Osteocyte (in vitro differentiated cells): Measurements from ENCODE around the gene CBX7. TPM values are rescaled to one million over a fixed set of nuclear protein-coding genes. Genes with fewer than 3 reads are reported as not detected.

Experiments
- DNase-seq: peaks from one replicate; pipeline ENCODE4 v3.0.0; 2021; ENCODE audit warnings: mixed read lengths; ENCODE audit not compliant: unreplicated experiment; ENCODE audit errors: extremely low spot score
- H3K27ac Mint-ChIP-seq: one replicate; pipeline ENCODE4 v1.8.0; 2021; ENCODE audit warnings: mild to moderate bottlenecking, mixed read lengths; ENCODE audit not compliant: unreplicated experiment
- H3K27me3 Mint-ChIP-seq: one replicate; pipeline ENCODE4 v1.8.0; 2021; ENCODE audit warnings: mixed read lengths; ENCODE audit not compliant: unreplicated experiment
- H3K36me3 Mint-ChIP-seq: one replicate; pipeline ENCODE4 v1.8.0; 2021; ENCODE audit warnings: mixed read lengths; ENCODE audit not compliant: unreplicated experiment
- H3K4me1 Mint-ChIP-seq: one replicate; pipeline ENCODE4 v1.8.0; 2021; ENCODE audit warnings: mixed read lengths; ENCODE audit not compliant: unreplicated experiment
- H3K4me3 Mint-ChIP-seq: one replicate; pipeline ENCODE4 v1.8.0; 2021; ENCODE audit warnings: mild to moderate bottlenecking, moderate library complexity, mixed read lengths; ENCODE audit not compliant: unreplicated experiment
- H3K9me3 Mint-ChIP-seq: one replicate; pipeline ENCODE4 v1.8.0; 2021; ENCODE audit warnings: mixed read lengths; ENCODE audit not compliant: unreplicated experiment
- CTCF ChIP-seq: fragments of 200-600 bp; sonication (generic); IDR thresholded peaks from 2 replicates; pipeline ENCODE4 v1.5.0; 2021; ENCODE audit warnings: antibody characterized with exemption, mild to moderate bottlenecking, moderate library complexity
- total RNA-seq: library from RNA; stranded (reverse); gene quantifications from 2 replicates; pipeline ENCODE4 v1.2.1, GENCODE V29; 2021

CBX7 gene
- total RNA-seq, 1 donor from 2014 or later = 9.6 TPM

- no peaks in the 10 kb centered on the region for H3K9me3 Mint-ChIP-seq
- no peak overlapping the region for H3K27ac Mint-ChIP-seq
- H3K4me3 Mint-ChIP-seq = no peak overlapping the region
- no peaks in the 10 kb centered on the region for H3K36me3 Mint-ChIP-seq
- H3K4me1 Mint-ChIP-seq = peaks cover 2% of the 10 kb centered on the region
- DNase-seq = no peak
- H3K27me3 Mint-ChIP-seq = peaks cover 17% of the 10 kb centered on the region
- TF ChIP-seq CTCF = no peak
Observed at GRCh38 chr22:39108487-39108886, 44.0 kb downstream of the CBX7 start.

- Mint-ChIP-seq H3K36me3 (no peaks in the 10 kb centered on the region), H3K27ac (no peak overlapping the region), H3K9me3 (no peaks in the 10 kb centered on the region), H3K4me1 (peaks cover 2% of the 10 kb centered on the region), H3K4me3 (no peak overlapping the region), H3K27me3 (peaks cover 12% of the 10 kb centered on the region)
- DNase-seq = no peak
- TF ChIP-seq CTCF = no peak
Observed at GRCh38 chr22:39106326-39106725, 46.2 kb downstream of the CBX7 start.

GRCh38 chr22:39103431-39103830 is 49.0 kb downstream of the CBX7 start:
- Mint-ChIP-seq H3K27ac (no peak overlapping the region), H3K27me3 (no peaks in the 10 kb centered on the region), H3K4me1 (peaks cover 2% of the 10 kb centered on the region), H3K36me3 (no peaks in the 10 kb centered on the region), H3K4me3 (no peak overlapping the region), H3K9me3 (no peaks in the 10 kb centered on the region)
- no peak for DNase-seq
- no peak for TF ChIP-seq CTCF

- no peak overlapping the region for H3K4me3 Mint-ChIP-seq
- H3K27ac Mint-ChIP-seq = no peak overlapping the region
- H3K27me3 Mint-ChIP-seq = no peaks in the 10 kb centered on the region
- no peaks in the 10 kb centered on the region for H3K9me3 Mint-ChIP-seq
- DNase-seq = no peak
- no peaks in the 10 kb centered on the region for H3K36me3 Mint-ChIP-seq
- TF ChIP-seq CTCF = no peak
- peaks cover 8% of the 10 kb centered on the region for H3K4me1 Mint-ChIP-seq
Observed at GRCh38 chr22:39101226-39101625, 51.3 kb downstream of the CBX7 start.

GRCh38 chr22:39098576-39098975 is 53.9 kb downstream of the CBX7 start:
- Mint-ChIP-seq H3K36me3 (no peaks in the 10 kb centered on the region), H3K27me3 (no peaks in the 10 kb centered on the region), H3K27ac (no peak overlapping the region), H3K9me3 (no peaks in the 10 kb centered on the region), H3K4me3 (no peak overlapping the region), H3K4me1 (peaks cover 6% of the 10 kb centered on the region)
- DNase-seq = no peak
- TF ChIP-seq CTCF = no peak
